ENCODE measurements around the gene AUTS2.

The AUTS2 gene

GRCh38 chr7:69670701-69671100 lies 72.4 kb downstream of the AUTS2 start:
- no peaks in the 10 kb centered on the region for H3K9me2 ChIP-seq (replicated peaks; ENCODE audit: insufficient read depth, low read length)
- H3K36me3 ChIP-seq (ENCODE audit: low read length) = no peaks in the 10 kb centered on the region
- H3K79me2 ChIP-seq (ENCODE audit: insufficient read depth, low read length) = peaks cover 61% of the 10 kb centered on the region; the same call in 1 of the 2 replicates
- H4K20me1 ChIP-seq (ENCODE audit: low read depth, low read length) = peaks cover under 1% of the 10 kb centered on the region; the same call in 1 of the 2 replicates
- H3K4me2 ChIP-seq (ENCODE audit: low read depth, low read length, poor library complexity, severe bottlenecking) = no peak overlapping the region
- no peaks in the 10 kb centered on the region for H3K9me3 ChIP-seq (ENCODE audit: insufficient read depth, low read length)
- TF ChIP-seq CTCF (IDR thresholded peaks at IDR 0.05; ENCODE audit: insufficient read depth, low read length, poor library complexity, severe bottlenecking) = no peak
- TF ChIP-seq EZH2phosphoT487 (conservative IDR thresholded peaks at IDR 0.05; ENCODE audit: low read length) = no peak
- H3K9ac ChIP-seq (ENCODE audit: low read length) = no peak overlapping the region
- H3K27me3 ChIP-seq (ENCODE audit: low read length) = no peaks in the 10 kb centered on the region
- H3F3A ChIP-seq (ENCODE audit: insufficient read depth) = no peaks in the 10 kb centered on the region
- no peak overlapping the region for H3K4me3 ChIP-seq (ENCODE audit: insufficient read depth, low read length, poor library complexity, severe bottlenecking)
- H2AFZ ChIP-seq (ENCODE audit: low read depth, low read length, severe bottlenecking) = no peak overlapping the region
- H3K27ac ChIP-seq (ENCODE audit: low read depth, low read length) = no peak overlapping the region

- Histone ChIP-seq H3K27ac (ENCODE audit: low read depth, low read length) (no peak overlapping the region), H3K9ac (ENCODE audit: low read length) (no peak overlapping the region), H3K4me3 (ENCODE audit: insufficient read depth, low read length, poor library complexity, severe bottlenecking) (no peak overlapping the region), H3F3A (ENCODE audit: insufficient read depth) (no peaks in the 10 kb centered on the region), H3K9me3 (ENCODE audit: insufficient read depth, low read length) (no peaks in the 10 kb centered on the region), H2AFZ (ENCODE audit: low read depth, low read length, severe bottlenecking) (no peak overlapping the region), H3K79me2 (ENCODE audit: insufficient read depth, low read length) (peaks cover 64% of the 10 kb centered on the region), H3K36me3 (ENCODE audit: low read length) (no peaks in the 10 kb centered on the region), H3K9me2 (replicated peaks; ENCODE audit: insufficient read depth, low read length) (no peaks in the 10 kb centered on the region), H3K4me2 (ENCODE audit: low read depth, low read length, poor library complexity, severe bottlenecking) (no peak overlapping the region), H3K27me3 (ENCODE audit: low read length) (no peaks in the 10 kb centered on the region), H4K20me1 (ENCODE audit: low read depth, low read length) (peaks cover 20% of the 10 kb centered on the region)
- no peak for TF ChIP-seq CTCF (IDR thresholded peaks at IDR 0.05; ENCODE audit: insufficient read depth, low read length, poor library complexity, severe bottlenecking)
- no peak for TF ChIP-seq EZH2phosphoT487 (conservative IDR thresholded peaks at IDR 0.05; ENCODE audit: low read length)
Measured at GRCh38 chr7:69673074-69673473, 74.8 kb downstream of the AUTS2 start.

- Histone ChIP-seq H4K20me1 (ENCODE audit: low read depth, low read length) (peaks cover 20% of the 10 kb centered on the region), H3F3A (ENCODE audit: insufficient read depth) (no peaks in the 10 kb centered on the region), H3K9ac (ENCODE audit: low read length) (no peak overlapping the region), H2AFZ (ENCODE audit: low read depth, low read length, severe bottlenecking) (no peak overlapping the region), H3K9me2 (replicated peaks; ENCODE audit: insufficient read depth, low read length) (no peaks in the 10 kb centered on the region), H3K9me3 (ENCODE audit: insufficient read depth, low read length) (no peaks in the 10 kb centered on the region), H3K27me3 (ENCODE audit: low read length) (no peaks in the 10 kb centered on the region), H3K4me3 (ENCODE audit: insufficient read depth, low read length, poor library complexity, severe bottlenecking) (no peak overlapping the region), H3K79me2 (ENCODE audit: insufficient read depth, low read length) (peaks cover 68% of the 10 kb centered on the region), H3K36me3 (ENCODE audit: low read length) (no peaks in the 10 kb centered on the region), H3K27ac (ENCODE audit: low read depth, low read length) (no peak overlapping the region), H3K4me2 (ENCODE audit: low read depth, low read length, poor library complexity, severe bottlenecking) (no peak overlapping the region)
- TF ChIP-seq CTCF (IDR thresholded peaks at IDR 0.05; ENCODE audit: insufficient read depth, low read length, poor library complexity, severe bottlenecking) (no peak), EZH2phosphoT487 (conservative IDR thresholded peaks at IDR 0.05; ENCODE audit: low read length) (no peak)
Measured at GRCh38 chr7:69674701-69675182, 76.5 kb downstream of the AUTS2 start.

Data from SU-DHL-6 (cell line).